Measurements from ENCODE around the gene ARMS2. TPM values are rescaled to one million over a fixed set of nuclear protein-coding genes. Genes with fewer than 3 reads are reported as not detected.

The ARMS2 gene
- total RNA-seq, 1 donor from 2014 or later, result not detected

DNA sequence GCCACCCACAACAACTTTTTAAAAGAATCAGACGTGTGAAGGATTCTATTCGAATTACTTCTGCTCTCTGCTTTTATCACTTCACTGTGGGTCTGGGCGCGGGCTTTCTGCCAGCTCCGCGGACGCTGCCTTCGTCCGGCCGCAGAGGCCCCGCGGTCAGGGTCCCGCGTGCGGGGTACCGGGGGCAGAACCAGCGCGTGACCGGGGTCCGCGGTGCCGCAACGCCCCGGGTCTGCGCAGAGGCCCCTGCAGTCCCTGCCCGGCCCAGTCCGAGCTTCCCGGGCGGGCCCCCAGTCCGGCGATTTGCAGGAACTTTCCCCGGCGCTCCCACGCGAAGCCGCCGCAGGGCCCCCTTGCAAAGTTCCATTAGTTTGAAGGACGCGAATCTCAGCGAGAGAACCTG, 6.4 kb downstream of the ARMS2 start:
- H3K27ac ChIP-seq, result peak overlapping the region; percentile 68
- no peak for DNase-seq
- H3K36me3 ChIP-seq, result no peaks in the 10 kb centered on the region
- no peaks in the 10 kb centered on the region for H3K9me3 ChIP-seq
- no peaks in the 10 kb centered on the region for H3K27me3 ChIP-seq
- intact Hi-C loops (cut with DNase I), result no loop called here
- peak overlapping the region; percentile 80 for H3K4me3 ChIP-seq
- TF ChIP-seq, protein P1, sequence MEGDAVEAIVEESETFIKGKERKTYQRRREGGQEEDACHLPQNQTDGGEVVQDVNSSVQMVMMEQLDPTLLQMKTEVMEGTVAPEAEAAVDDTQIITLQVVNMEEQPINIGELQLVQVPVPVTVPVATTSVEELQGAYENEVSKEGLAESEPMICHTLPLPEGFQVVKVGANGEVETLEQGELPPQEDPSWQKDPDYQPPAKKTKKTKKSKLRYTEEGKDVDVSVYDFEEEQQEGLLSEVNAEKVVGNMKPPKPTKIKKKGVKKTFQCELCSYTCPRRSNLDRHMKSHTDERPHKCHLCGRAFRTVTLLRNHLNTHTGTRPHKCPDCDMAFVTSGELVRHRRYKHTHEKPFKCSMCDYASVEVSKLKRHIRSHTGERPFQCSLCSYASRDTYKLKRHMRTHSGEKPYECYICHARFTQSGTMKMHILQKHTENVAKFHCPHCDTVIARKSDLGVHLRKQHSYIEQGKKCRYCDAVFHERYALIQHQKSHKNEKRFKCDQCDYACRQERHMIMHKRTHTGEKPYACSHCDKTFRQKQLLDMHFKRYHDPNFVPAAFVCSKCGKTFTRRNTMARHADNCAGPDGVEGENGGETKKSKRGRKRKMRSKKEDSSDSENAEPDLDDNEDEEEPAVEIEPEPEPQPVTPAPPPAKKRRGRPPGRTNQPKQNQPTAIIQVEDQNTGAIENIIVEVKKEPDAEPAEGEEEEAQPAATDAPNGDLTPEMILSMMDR (IDR thresholded peaks at IDR 0.05), result no peak
- H3K4me1 ChIP-seq, result peaks cover 14% of the 10 kb centered on the region
- no peak for ATAC-seq

DNA sequence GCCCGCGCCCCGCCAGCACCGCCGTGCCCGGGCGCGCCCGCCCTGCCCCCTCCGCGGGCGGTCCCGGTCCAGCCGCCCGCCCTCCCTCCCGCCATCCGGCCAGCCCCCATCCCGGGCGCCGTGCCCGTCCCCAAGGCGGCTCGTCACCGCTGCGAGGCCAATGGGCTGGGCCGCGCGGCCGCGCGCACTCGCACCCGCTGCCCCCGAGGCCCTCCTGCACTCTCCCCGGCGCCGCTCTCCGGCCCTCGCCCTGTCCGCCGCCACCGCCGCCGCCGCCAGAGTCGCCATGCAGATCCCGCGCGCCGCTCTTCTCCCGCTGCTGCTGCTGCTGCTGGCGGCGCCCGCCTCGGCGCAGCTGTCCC, 6.9 kb downstream of the ARMS2 start, which contains the start of gene HTRA1:
Gene HTRA1 (plus strand): TSS at position 187 of the 362 bp plus-strand sequence. CDS start 100 bp downstream, at position 287.
- H3K36me3 ChIP-seq, result no peaks in the 10 kb centered on the region
- H3K4me1 ChIP-seq, result peaks cover 14% of the 10 kb centered on the region
- H3K4me3 ChIP-seq, result peak within 1 kb of the TSS; percentile 80
- no peaks in the 10 kb centered on the region for H3K9me3 ChIP-seq
- intact Hi-C loops (cut with DNase I), result no loop called here
- DNase-seq, result peak; percentile 87
- TF ChIP-seq, protein P1 (IDR thresholded peaks at IDR 0.05), result no peak
- peak within 1 kb of the TSS; percentile 68 for H3K27ac ChIP-seq
- ATAC-seq, result peak; percentile 84
- H3K27me3 ChIP-seq, result no peaks in the 10 kb centered on the region

DNA sequence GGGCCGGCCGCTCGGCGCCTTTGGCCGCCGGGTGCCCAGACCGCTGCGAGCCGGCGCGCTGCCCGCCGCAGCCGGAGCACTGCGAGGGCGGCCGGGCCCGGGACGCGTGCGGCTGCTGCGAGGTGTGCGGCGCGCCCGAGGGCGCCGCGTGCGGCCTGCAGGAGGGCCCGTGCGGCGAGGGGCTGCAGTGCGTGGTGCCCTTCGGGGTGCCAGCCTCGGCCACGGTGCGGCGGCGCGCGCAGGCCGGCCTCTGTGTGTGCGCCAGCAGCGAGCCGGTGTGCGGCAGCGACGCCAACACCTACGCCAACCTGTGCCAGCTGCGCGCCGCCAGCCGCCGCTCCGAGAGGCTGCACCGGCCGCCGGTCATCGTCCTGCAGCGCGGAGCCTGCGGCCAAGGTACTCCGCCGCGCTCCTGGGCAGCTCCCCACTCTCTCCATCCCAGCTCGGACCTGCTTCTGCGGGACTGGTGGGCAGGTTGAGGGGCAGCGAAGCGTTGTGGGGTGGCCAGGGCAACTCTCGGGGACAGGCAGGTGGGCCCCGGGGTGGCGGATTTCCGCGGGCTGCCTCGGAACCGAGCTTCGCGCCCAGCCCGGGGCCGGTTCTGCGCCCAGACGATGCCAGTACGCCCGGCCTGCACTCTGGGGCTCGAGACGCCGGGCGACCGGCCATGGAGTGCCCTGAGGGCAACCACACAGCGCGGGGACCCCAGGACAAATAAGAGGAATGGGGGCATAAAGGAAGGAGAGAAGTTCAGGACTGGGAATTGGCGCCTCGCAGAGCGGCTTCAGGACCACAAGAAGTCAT, 7.5 kb downstream of the ARMS2 start:
- H3K36me3 ChIP-seq, result no peaks in the 10 kb centered on the region
- no peaks in the 10 kb centered on the region for H3K9me3 ChIP-seq
- H3K4me3 ChIP-seq, result peak overlapping the region; percentile 80
- DNase-seq (peak; percentile 77), ATAC-seq (peak; percentile 67)
- TF ChIP-seq, protein P1 (IDR thresholded peaks at IDR 0.05), result no peak
- H3K27ac ChIP-seq, result peak overlapping the region; percentile 66
- H3K4me1 ChIP-seq, result peaks cover 14% of the 10 kb centered on the region
- intact Hi-C loops (cut with DNase I), result no loop called here
- no peaks in the 10 kb centered on the region for H3K27me3 ChIP-seq

DNA sequence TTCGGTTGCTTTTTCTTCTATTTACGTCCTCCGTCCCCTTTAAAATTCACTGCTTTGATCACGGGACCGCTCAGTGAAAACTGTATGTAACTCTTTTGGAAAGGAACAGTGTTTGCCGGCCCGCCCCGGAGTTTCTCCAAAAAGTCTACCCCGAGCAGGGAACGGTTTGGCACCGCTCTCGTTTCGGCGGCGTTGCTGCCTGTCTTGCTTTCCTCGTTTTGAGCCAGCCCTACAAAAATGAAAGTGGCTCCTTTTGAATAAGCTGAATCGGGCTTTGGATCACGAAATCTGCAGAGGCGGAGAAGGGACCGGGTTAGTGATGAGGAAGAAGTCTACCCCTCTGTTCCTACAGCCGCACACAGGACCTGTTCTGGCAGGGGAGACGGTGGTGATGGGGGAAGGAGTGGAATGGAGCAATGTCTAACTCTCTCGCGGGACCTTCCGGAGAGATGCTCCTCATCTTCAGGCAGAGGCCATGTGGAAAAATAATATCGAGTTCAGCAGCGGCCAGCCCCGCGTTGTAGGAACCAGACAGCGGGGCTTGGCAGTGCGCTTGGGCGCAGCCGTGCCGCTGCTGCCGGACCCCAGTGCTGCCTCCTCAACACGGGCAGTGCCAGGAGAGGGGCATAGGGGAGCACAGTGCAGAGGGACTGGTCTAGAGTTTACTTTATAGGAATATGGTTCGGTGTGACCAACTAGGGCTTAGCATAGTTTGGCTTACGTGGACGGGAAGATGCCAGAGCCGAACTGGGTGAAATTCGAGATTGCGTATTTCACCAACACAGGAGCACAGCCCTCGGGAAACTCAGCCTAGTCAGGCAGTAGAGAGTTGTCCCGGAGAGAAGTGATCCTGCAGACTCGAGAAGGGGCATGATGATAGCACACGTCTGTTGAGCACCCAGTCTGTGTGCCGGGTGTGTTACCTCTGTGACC, 8.3 kb downstream of the ARMS2 start:
- no peaks in the 10 kb centered on the region for H3K27me3 ChIP-seq
- ATAC-seq, result no peak
- no peaks in the 10 kb centered on the region for H3K36me3 ChIP-seq
- H3K9me3 ChIP-seq, result no peaks in the 10 kb centered on the region
- intact Hi-C loops (cut with DNase I), result no loop called here
- H3K4me3 ChIP-seq, result peak overlapping the region; percentile 80
- H3K27ac ChIP-seq, result peak overlapping the region; percentile 66
- no peak for DNase-seq
- TF ChIP-seq, protein P1 (IDR thresholded peaks at IDR 0.05), result no peak
- H3K4me1 ChIP-seq, result peaks cover 14% of the 10 kb centered on the region

DNA sequence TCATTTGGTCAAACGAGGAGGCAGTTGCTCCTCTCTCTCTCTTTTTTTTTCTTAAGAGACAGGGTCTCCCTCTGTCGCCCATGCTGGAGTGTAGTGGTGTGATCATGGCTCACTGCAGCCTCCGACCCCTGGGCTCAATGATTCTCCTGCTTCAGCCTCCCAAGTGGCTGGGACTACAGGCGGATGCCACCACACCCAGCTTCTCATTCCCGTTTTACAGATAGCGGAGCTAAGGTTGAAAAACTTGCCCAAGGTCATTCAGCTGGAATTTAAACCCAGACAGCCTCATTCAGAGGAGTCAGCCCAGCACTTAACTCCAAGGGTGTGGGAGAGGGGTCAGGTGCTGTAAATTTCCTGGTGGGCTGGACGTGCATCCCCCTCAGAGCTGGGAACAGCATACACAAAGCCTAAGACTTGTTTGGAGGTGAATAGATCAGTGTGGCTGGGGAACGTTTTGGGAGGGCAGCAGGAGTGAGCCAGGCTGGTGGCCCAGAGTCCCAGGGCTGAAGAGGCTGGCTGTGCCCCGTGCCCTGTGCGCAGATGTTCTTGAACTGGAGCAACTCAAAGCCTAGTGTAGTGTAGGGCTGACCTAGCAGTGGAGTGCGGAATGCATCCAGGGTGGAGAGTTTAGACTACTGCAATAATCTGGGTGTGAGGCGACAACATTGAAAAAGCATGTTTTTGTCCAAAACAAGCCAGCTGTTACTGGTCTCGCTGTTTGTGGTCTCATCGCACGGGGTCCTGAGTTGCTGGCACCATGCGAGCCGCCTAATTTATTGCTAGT, 9.2 kb downstream of the ARMS2 start:
- H3K27ac ChIP-seq, result no peak overlapping the region
- intact Hi-C loops (cut with DNase I), result no loop called here
- H3K4me1 ChIP-seq, result peaks cover 18% of the 10 kb centered on the region
- no peaks in the 10 kb centered on the region for H3K36me3 ChIP-seq
- H3K4me3 ChIP-seq, result peak overlapping the region; percentile 80
- no peaks in the 10 kb centered on the region for H3K27me3 ChIP-seq
- ATAC-seq (no peak), DNase-seq (no peak)
- TF ChIP-seq, protein P1 (IDR thresholded peaks at IDR 0.05), result no peak
- no peaks in the 10 kb centered on the region for H3K9me3 ChIP-seq
